ENCODE measurements around the gene ANP32E. TPM values are rescaled to one million over a fixed set of nuclear protein-coding genes. Genes with fewer than 3 reads are reported as not detected.

Gene ANP32E
- total RNA-seq, 1 donor from 2014 or later: 16.7 TPM

DNA sequence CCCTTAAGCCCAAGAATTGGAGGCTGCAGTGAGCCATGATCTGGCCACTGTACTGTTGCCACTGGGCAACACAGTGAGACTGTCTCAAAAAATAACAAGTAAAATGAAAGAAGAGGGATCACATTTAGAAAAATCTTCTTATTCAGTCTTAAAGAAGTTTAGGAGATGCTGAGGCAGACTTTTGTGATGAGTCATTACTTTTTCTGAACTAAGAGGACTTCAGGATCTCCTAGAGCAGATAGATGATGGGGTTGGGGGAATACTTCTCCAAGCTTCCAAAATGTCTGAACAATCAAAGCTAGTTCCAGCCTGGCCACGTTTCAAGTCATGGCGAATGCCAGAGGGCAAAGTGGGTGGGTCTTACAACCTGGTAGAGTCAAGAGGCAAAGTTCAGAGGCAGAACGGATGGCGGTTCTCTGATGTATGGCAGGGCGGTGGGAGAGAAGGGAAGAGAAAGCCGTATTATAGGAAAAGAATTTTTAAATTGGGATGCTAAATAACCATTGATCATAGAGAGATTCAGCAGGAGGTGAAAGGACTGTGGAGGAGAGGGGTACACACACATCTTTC lies 44.3 kb upstream of the ANP32E start:
- TF ChIP-seq, protein P1, sequence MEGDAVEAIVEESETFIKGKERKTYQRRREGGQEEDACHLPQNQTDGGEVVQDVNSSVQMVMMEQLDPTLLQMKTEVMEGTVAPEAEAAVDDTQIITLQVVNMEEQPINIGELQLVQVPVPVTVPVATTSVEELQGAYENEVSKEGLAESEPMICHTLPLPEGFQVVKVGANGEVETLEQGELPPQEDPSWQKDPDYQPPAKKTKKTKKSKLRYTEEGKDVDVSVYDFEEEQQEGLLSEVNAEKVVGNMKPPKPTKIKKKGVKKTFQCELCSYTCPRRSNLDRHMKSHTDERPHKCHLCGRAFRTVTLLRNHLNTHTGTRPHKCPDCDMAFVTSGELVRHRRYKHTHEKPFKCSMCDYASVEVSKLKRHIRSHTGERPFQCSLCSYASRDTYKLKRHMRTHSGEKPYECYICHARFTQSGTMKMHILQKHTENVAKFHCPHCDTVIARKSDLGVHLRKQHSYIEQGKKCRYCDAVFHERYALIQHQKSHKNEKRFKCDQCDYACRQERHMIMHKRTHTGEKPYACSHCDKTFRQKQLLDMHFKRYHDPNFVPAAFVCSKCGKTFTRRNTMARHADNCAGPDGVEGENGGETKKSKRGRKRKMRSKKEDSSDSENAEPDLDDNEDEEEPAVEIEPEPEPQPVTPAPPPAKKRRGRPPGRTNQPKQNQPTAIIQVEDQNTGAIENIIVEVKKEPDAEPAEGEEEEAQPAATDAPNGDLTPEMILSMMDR (IDR thresholded peaks at IDR 0.05): no peak
- TF ChIP-seq POLR2AphosphoS5 (IDR thresholded peaks at IDR 0.05; ENCODE audit: insufficient read depth in 1 of 2, low read depth in 1 of 2): no peak
- Histone ChIP-seq H3K4me3 (no peak overlapping the region), H3K27me3 (no peaks in the 10 kb centered on the region), H3K4me1 (peaks cover 31% of the 10 kb centered on the region), H3K9me3 (no peaks in the 10 kb centered on the region), H3K27ac (peak overlapping the region; percentile 91), H3K36me3 (no peaks in the 10 kb centered on the region)
- intact Hi-C loops (cut with DNase I): no loop called here
- DNase-seq (ENCODE audit: extremely low spot score in 2 of 2): no peak

DNA sequence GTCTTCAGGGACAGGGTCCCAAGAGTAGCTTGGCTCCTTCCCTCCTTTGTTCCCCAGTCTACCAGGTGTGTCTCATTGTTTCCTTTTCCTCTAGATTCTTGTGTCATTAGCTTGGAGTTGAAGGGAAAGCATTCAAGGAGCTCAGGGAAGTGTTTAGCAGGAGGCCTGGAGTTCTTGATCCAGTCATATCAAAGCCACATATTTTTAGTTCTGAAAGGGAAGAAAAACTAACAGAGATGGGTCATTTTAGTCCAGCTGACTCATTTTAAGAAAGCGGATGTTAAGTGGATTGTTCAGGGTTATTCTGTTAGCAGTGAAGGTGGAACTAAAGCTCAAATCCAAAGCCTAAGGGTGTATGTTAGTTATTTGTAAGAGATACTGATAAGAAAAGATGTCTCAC lies 37.4 kb upstream of the ANP32E start:
- intact Hi-C loops (cut with DNase I): no loop called here

DNA sequence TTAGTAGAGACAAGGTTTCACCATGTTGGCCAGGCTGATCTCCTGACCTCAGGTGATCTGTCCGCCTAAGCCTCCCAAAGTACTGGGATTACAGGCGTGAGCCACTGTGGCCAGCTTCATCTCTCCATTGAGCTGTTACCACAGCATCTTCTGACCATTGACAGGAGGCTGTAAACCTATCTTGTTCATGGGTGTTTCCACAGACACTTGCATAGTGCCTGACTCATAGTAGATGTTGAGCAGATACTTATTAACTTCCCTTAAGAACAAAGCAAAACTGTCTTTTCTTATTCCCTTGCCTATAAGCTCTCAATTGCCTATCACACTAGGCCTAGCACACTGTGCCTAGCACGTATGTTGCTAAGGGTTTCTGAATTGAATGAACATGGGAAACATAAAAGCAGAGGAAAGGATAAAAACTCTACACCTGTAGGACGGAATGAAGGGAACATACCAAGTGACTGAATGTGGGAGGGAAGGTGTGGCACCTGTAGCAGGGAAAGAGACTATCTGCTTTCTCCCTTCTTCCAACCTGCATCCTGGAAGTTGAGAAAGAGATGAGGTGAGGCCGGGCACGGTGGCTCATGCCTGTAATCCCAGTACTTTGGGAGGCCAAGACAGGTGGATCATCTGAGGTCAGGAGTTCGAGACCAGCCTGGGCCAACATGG lies 35.5 kb upstream of the ANP32E start:
- Histone ChIP-seq H3K36me3 (peaks cover 0 to 6% of the 10 kb centered on the region in 2 donors), H3K27me3 (no peaks in the 10 kb centered on the region), H3K4me3 (no peak overlapping the region), H3K9me3 (no peaks in the 10 kb centered on the region), H3K4me1 (peaks cover 33% of the 10 kb centered on the region), H3K27ac (no peak overlapping the region)
- intact Hi-C loops (cut with DNase I): no loop called here
- TF ChIP-seq, protein P1 (IDR thresholded peaks at IDR 0.05): no peak
- TF ChIP-seq POLR2AphosphoS5 (IDR thresholded peaks at IDR 0.05; ENCODE audit: insufficient read depth in 1 of 2, low read depth in 1 of 2) (no peak), POLR2A (IDR thresholded peaks at IDR 0.05) (no peak)
- no peak for DNase-seq (ENCODE audit: extremely low spot score in 2 of 2)

More for the DNA sequence above, 37.4 kb upstream of the ANP32E start:
- H3K36me3 ChIP-seq: no peaks in the 10 kb centered on the region
- H3K9me3 ChIP-seq: no peaks in the 10 kb centered on the region
- H3K4me1 ChIP-seq: peaks cover 17% of the 10 kb centered on the region
- H3K27ac ChIP-seq: peak overlapping the region; percentile 47
- no peak for TF ChIP-seq POLR2A (IDR thresholded peaks at IDR 0.05)
- no peak for TF ChIP-seq POLR2AphosphoS5 (IDR thresholded peaks at IDR 0.05; ENCODE audit: insufficient read depth in 1 of 2, low read depth in 1 of 2)
- TF ChIP-seq, protein P1 (IDR thresholded peaks at IDR 0.05): no peak
- H3K27me3 ChIP-seq: no peaks in the 10 kb centered on the region
- DNase-seq (ENCODE audit: extremely low spot score in 2 of 2): no peak
- H3K4me3 ChIP-seq: peak overlapping the region; percentile 24 to 39

DNA sequence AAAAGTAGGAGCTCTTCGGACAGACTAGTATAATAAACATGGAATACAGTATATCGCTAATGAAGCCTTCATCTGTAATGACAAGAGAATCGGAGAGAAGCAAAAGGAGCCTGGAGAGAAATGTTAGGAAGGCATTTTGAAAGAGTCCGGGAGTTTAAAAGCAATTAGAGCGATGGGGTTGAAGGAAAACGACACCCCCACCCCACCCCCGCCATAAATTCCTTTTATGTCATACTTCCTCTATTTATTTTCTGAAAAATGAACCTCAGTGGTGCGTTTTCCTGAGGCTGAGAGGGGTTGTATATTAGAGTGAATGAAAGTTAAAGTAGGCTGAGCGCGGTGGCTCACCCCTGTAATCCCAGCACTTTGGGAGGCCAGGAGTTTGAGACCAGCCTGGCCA lies 33.5 kb upstream of the ANP32E start:
- no peak for TF ChIP-seq POLR2A (IDR thresholded peaks at IDR 0.05)
- intact Hi-C loops (cut with DNase I): no loop called here
- no peaks in the 10 kb centered on the region for H3K9me3 ChIP-seq
- DNase-seq (ENCODE audit: extremely low spot score in 2 of 2): no peak
- H3K27me3 ChIP-seq: no peaks in the 10 kb centered on the region
- H3K4me1 ChIP-seq: peaks cover 33% of the 10 kb centered on the region
- H3K36me3 ChIP-seq: peaks cover 0 to 26% of the 10 kb centered on the region in 2 donors
- H3K4me3 ChIP-seq: peak overlapping the region; percentile 93 to 100
- H3K27ac ChIP-seq: peak overlapping the region; percentile 96

DNA sequence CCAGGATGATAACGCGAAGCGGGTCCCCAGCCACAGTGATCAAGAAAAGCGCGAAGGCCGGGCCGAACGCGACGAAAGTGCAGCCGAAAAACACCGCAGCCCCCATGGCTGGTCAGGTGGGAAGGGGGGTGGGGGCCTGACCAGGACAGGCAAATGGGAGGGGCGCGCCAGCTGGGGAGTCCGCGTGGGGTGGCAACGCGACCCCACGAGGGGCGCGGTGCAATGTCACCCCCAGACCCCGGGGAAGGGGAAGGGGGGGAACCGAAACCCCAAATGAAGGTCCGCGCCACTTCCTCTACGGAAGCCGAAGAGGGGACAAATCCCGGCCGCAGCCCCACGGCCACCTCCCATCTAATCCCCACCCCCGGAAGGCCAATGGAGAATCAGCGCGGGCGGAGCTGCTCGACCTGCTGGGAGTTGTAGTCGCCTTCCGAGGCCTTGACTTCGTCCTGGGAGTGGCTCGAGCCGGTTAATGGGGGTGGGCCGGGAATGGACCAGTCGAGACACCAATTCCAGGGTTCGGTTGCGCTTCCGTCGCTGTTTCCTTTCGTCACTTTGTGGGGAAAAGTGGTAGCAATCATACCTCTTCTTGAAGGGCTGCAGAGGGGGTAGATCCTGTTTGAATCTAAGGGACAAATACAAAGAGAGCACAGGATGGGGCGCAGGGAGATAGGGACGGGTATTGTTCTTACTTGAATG lies 32.9 kb upstream of the ANP32E start, which contains the start of gene APH1A:
Gene APH1A, minus strand, starts transcription at position 312 of the 699 bp plus-strand sequence. Its CDS starts 206 bp downstream, at position 106.
- peaks cover 33% of the 10 kb centered on the region for H3K4me1 ChIP-seq

More for the DNA sequence above, 32.9 kb upstream of the ANP32E start, which contains the start of gene APH1A:
- H3K27ac ChIP-seq: peak within 1 kb of the TSS; percentile 96
- TF ChIP-seq POLR2AphosphoS5 (IDR thresholded peaks at IDR 0.05; ENCODE audit: insufficient read depth in 1 of 2, low read depth in 1 of 2): peak; percentile 92 to 98
- TF ChIP-seq, protein P1 (IDR thresholded peaks at IDR 0.05): no peak
- peak in 1 of 2 donors; percentile 22 for TF ChIP-seq POLR2A (IDR thresholded peaks at IDR 0.05)
- no peaks in the 10 kb centered on the region for H3K9me3 ChIP-seq
- H3K36me3 ChIP-seq: peaks cover 0 to 29% of the 10 kb centered on the region in 2 donors
- H3K4me3 ChIP-seq: peak within 1 kb of the TSS; percentile 93 to 100
- peak in 1 of 2 donors; percentile 98 for DNase-seq (ENCODE audit: extremely low spot score in 2 of 2)
- no peaks in the 10 kb centered on the region for H3K27me3 ChIP-seq
- intact Hi-C loops (cut with DNase I): no loop called here

All from vagina (tissue), 2 donors.